Naive thymus-derived CD4-positive, alpha-beta T cell (primary cell): ENCODE results near the gene C3orf49. TPM values are rescaled to one million over a fixed set of nuclear protein-coding genes. Genes with fewer than 3 reads are reported as not detected.

Source experiments
- ATAC-seq: fragments of 150-1000 bp; cut with Tn5 transposase; 2 replicates; pipeline ENCODE4 v1.10.0; 2021; ENCODE audit warnings: mild to moderate bottlenecking, moderate library complexity
- CTCF ChIA-PET: fragments of 350-600 bp; sonication (Branson Sonifier 250); formaldehyde crosslinking; loops from one replicate; lab custom pipeline; 2021; ENCODE audit warnings: antibody characterized with exemption; lab: Charles Lee
- POLR2A ChIA-PET: fragments of 350-600 bp; sonication (Branson Sonifier 250); formaldehyde crosslinking; loops from one replicate; lab custom pipeline; 2021; ENCODE audit warnings: antibody characterized with exemption, inconsistent platforms; lab: Charles Lee
- DNase-seq, 9 donors: peaks; one replicate each; pipeline versions ENCODE4 v3.0.0 to v3.0.0-alpha.2; 2020 to 2022; ENCODE audit warnings: mixed read lengths in 1 of 9
- H3K27ac ChIP-seq: one replicate; pipeline ENCODE4 v1.7.0; 2013; ENCODE audit warnings: mild to moderate bottlenecking, low read depth, low read length, moderate library complexity
- H3K27me3 ChIP-seq, 2 donors: one replicate each; pipeline ENCODE4 v1.7.0; 2013; ENCODE audit warnings: low read length in 2 of 2, mild to moderate bottlenecking in 2 of 2, moderate library complexity in 2 of 2; ENCODE audit not compliant: control insufficient read depth in 2 of 2, insufficient read depth in 2 of 2
- H3K36me3 ChIP-seq, 3 experiments: 1 replicate in 2 of 3; 2 replicates in 1 of 3; pipeline ENCODE4 v1.7.0; 2013; ENCODE audit warnings: low read length in 3 of 3, mild to moderate bottlenecking in 3 of 3, moderate library complexity in 1 of 3; ENCODE audit not compliant: insufficient read depth in 3 of 3, control insufficient read depth in 2 of 3
- H3K4me1 ChIP-seq, 2 donors: one replicate each; pipeline ENCODE4 v1.7.0; 2013; ENCODE audit warnings: low read length in 2 of 2, mild to moderate bottlenecking in 2 of 2, moderate library complexity in 1 of 2; ENCODE audit not compliant: control insufficient read depth in 2 of 2, insufficient read depth in 2 of 2
- H3K4me3 ChIP-seq: 2 replicates; pipeline ENCODE4 v1.7.0; 2013; ENCODE audit warnings: mild to moderate bottlenecking, low read length
- H3K9me3 ChIP-seq, 3 experiments: 1 replicate in 2 of 3; 2 replicates in 1 of 3; pipeline ENCODE4 v1.7.0; 2013; ENCODE audit warnings: low read length in 3 of 3; ENCODE audit not compliant: control insufficient read depth in 2 of 3
- H3K27ac Mint-ChIP-seq, 9 donors: one replicate each; pipeline ENCODE4 v1.8.0; 2020 to 2022; ENCODE audit warnings: mixed read lengths in 9 of 9, mild to moderate bottlenecking in 8 of 9, moderate library complexity in 5 of 9, inconsistent platforms in 2 of 9
- H3K27me3 Mint-ChIP-seq, 5 donors: one replicate each; pipeline ENCODE4 v1.8.0; 2021 to 2022; ENCODE audit warnings: mixed read lengths in 5 of 5, mild to moderate bottlenecking in 1 of 5
- H3K36me3 Mint-ChIP-seq, 5 donors: one replicate each; pipeline ENCODE4 v1.8.0; 2020 to 2022; ENCODE audit warnings: mixed read lengths in 5 of 5, mild to moderate bottlenecking in 3 of 5, inconsistent platforms in 1 of 5
- H3K4me1 Mint-ChIP-seq, 7 donors: one replicate each; pipeline ENCODE4 v1.8.0; 2020 to 2022; ENCODE audit warnings: mixed read lengths in 7 of 7, mild to moderate bottlenecking in 3 of 7, inconsistent platforms in 1 of 7
- H3K4me3 Mint-ChIP-seq, 10 donors: one replicate each; pipeline ENCODE4 v1.8.0; 2020 to 2022; ENCODE audit warnings: mild to moderate bottlenecking in 10 of 10, mixed read lengths in 10 of 10, moderate library complexity in 6 of 10, inconsistent platforms in 2 of 10
- H3K9me3 Mint-ChIP-seq, 11 donors: one replicate each; pipeline ENCODE4 v1.8.0; 2020 to 2022; ENCODE audit warnings: mixed read lengths in 11 of 11, mild to moderate bottlenecking in 4 of 11, inconsistent platforms in 1 of 11, moderate library complexity in 1 of 11
- intact Hi-C, 2 donors: fragments of 100-400 bp; cut with micrococcal nuclease; formaldehyde crosslinking; loops; one replicate each; pipeline ENCODE4 v1.15.1; 2023
- polyA plus RNA-seq, 2 donors: library from polyadenylated mRNA; unstranded; fragments of 300-500 nt; fragmentation: Illumina TruSeq; gene quantifications; one replicate each; pipeline ENCODE4 v1.2.3, GENCODE V29; 2021
- total RNA-seq, 6 experiments: library from RNA in 5 of 6; stranded (reverse) in 5 of 6; gene quantifications; 1 replicate in 5 of 6; 2 replicates in 1 of 6; pipeline ENCODE4 v1.2.3 and lab custom pipeline; 2021 to 2026

The C3orf49 gene
- total and polyA plus RNA-seq, 7 experiments from 2014 or later = not detected

- Mint-ChIP-seq H3K27me3 (no peaks in the 10 kb centered on the region), H3K27ac (no peak overlapping the region), H3K4me3 (no peak overlapping the region), H3K9me3 (no peaks in the 10 kb centered on the region), H3K36me3 (peaks cover 0 to 10% (median 4%) of the 10 kb centered on the region in 5 donors), H3K4me1 (peaks cover 0 to 5% (median 0%) of the 10 kb centered on the region in 7 donors)
- Histone ChIP-seq H3K27me3 (no peaks in the 10 kb centered on the region), H3K27ac (no peak overlapping the region), H3K4me3 (no peak overlapping the region), H3K9me3 (no peaks in the 10 kb centered on the region), H3K36me3 (no peaks in the 10 kb centered on the region), H3K4me1 (no peaks in the 10 kb centered on the region)
- ATAC-seq (peak; percentile 80), DNase-seq (peak; percentile 15 to 69 (median 50))
- intact Hi-C loops = loop anchor here (1.0 kb wide), 2 partner anchors 94 to 467 kb away; partner anchors contain the start of gene SCAANT1 (in 1 of the 2)
- ChIA-PET POLR2A (no interaction called here), CTCF (interaction anchor here (0.7 to 2.3 kb wide), 6 partner anchors 13 to 1617 kb away, joined by 3 to 7 read pairs (median 5); no protein-coding TSS in a partner anchor)
Observed at GRCh38 chr3:63818282-63819150, 583 bp upstream of the C3orf49 start.

DNA sequence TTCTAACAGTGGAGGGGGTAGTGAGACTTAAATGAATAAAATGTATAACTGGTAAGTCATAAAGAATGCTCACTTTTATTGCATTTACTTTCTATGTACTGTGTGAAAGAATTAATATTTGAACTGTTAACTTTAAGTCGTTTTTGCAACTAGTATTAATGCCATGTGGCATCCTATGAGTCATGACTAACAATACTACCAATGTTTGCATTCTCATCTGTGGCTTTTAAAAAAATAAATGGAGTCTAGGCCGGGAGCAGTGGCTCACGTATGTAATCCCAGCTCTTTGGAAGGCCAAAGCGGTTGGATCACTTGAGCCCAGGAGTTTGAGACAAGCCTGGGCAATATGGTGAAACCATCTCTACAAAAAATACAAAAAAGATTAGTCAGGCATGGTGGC lies 5.2 kb downstream of the C3orf49 start:
- Mint-ChIP-seq H3K4me1 (no peaks in the 10 kb centered on the region), H3K4me3 (no peak overlapping the region), H3K36me3 (peaks cover 0 to 12% (median 3%) of the 10 kb centered on the region in 5 donors), H3K27ac (no peak overlapping the region), H3K27me3 (no peaks in the 10 kb centered on the region), H3K9me3 (no peaks in the 10 kb centered on the region)
- no peaks in the 10 kb centered on the region for H3K27me3 ChIP-seq
- no peak overlapping the region for H3K4me3 ChIP-seq
- no peaks in the 10 kb centered on the region for H3K4me1 ChIP-seq
- intact Hi-C loops = no loop called here
- ChIA-PET POLR2A (no interaction called here), CTCF (no interaction called here)
- no peaks in the 10 kb centered on the region for H3K9me3 ChIP-seq
- peaks cover 0 to 5% (median 0%) of the 10 kb centered on the region in 3 experiments for H3K36me3 ChIP-seq
- no peak overlapping the region for H3K27ac ChIP-seq
- DNase-seq = no peak
- no peak for ATAC-seq

DNA sequence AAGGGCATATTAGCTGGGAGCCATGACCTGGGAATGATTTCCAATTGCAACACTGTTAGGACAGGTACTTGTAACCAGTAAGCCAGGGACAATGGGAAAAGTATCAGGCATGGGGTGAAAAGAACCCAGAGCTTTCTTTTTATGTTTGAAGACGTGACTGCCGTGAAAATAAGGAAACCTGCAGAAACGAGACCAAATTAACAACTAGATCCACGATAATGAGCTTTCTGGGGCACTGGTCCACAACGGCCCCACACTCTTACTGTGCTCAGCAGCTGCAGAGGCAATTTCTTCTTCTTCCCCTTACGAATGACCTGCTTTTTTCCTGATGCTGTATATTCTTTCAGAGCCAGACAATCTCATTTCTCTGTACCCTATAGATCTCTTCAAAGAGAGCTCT lies 11.4 kb downstream of the C3orf49 start:
- Histone ChIP-seq H3K4me1 (no peaks in the 10 kb centered on the region), H3K4me3 (no peak overlapping the region), H3K27me3 (no peaks in the 10 kb centered on the region), H3K36me3 (peaks cover 0 to 29% (median 5%) of the 10 kb centered on the region in 3 experiments), H3K9me3 (no peaks in the 10 kb centered on the region), H3K27ac (no peak overlapping the region)
- H3K9me3 Mint-ChIP-seq = no peaks in the 10 kb centered on the region
- POLR2A ChIA-PET = no interaction called here
- no peak overlapping the region for H3K4me3 Mint-ChIP-seq
- no peak overlapping the region for H3K27ac Mint-ChIP-seq
- CTCF ChIA-PET = no interaction called here
- no peaks in the 10 kb centered on the region for H3K27me3 Mint-ChIP-seq
- intact Hi-C loops = no loop called here
- no peaks in the 10 kb centered on the region for H3K4me1 Mint-ChIP-seq
- ATAC-seq (no peak), DNase-seq (no peak)
- peaks cover 5 to 39% (median 19%) of the 10 kb centered on the region in 5 donors for H3K36me3 Mint-ChIP-seq

DNA sequence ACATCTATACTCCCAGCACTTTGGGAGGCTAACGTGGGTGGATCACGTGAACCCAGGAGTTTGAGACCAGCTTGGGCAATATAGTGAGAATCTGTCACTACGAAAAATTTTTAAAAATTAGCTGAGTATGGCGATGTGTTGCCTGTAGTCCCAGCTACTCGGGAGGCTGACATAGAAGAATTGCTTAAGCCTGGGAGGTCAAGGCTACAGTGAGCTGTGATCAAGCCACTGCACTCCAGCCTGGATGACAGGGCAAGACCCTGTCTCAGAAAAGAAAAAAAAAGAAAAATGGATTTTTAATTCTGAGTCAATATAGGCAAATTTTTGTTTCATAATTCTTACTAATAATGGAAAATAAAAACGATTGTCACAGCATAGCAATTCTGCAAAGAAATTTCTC lies 13.3 kb downstream of the C3orf49 start:
- Mint-ChIP-seq H3K27ac (no peak overlapping the region), H3K4me3 (no peak overlapping the region), H3K36me3 (peaks cover 2 to 42% (median 22%) of the 10 kb centered on the region in 5 donors), H3K27me3 (no peaks in the 10 kb centered on the region), H3K4me1 (no peaks in the 10 kb centered on the region), H3K9me3 (no peaks in the 10 kb centered on the region)
- Histone ChIP-seq H3K27ac (no peak overlapping the region), H3K4me1 (no peaks in the 10 kb centered on the region), H3K27me3 (no peaks in the 10 kb centered on the region), H3K4me3 (no peak overlapping the region), H3K9me3 (no peaks in the 10 kb centered on the region), H3K36me3 (peaks cover 0 to 29% (median 5%) of the 10 kb centered on the region in 3 experiments)
- POLR2A ChIA-PET = no interaction called here
- DNase-seq (no peak), ATAC-seq (no peak)
- intact Hi-C loops = no loop called here
- CTCF ChIA-PET = interaction anchor here (0.7 to 1.7 kb wide), 2 partner anchors 14 to 482 kb away, joined by 3 to 6 read pairs; partner anchors contain the start of gene C3orf49

- ChIA-PET POLR2A (no interaction called here), CTCF (no interaction called here)
- H3K27ac Mint-ChIP-seq = peak overlapping the region in 1 of 9 donors; percentile 32
- ATAC-seq = no peak
- Histone ChIP-seq H3K9me3 (no peaks in the 10 kb centered on the region), H3K4me1 (no peaks in the 10 kb centered on the region), H3K4me3 (no peak overlapping the region), H3K27me3 (no peaks in the 10 kb centered on the region), H3K27ac (no peak overlapping the region), H3K36me3 (no peaks in the 10 kb centered on the region)
- H3K9me3 Mint-ChIP-seq = peaks cover 0 to 5% (median 0%) of the 10 kb centered on the region in 11 donors
- peaks cover 4 to 19% (median 9%) of the 10 kb centered on the region in 7 donors for H3K4me1 Mint-ChIP-seq
- intact Hi-C loops = no loop called here
- no peaks in the 10 kb centered on the region for H3K27me3 Mint-ChIP-seq
- no peak overlapping the region for H3K4me3 Mint-ChIP-seq
- DNase-seq = no peak
- H3K36me3 Mint-ChIP-seq = peaks cover 0 to 25% (median 18%) of the 10 kb centered on the region in 5 donors
Observed at GRCh38 chr3:63841704-63842103, 22.6 kb downstream of the C3orf49 start.

- Histone ChIP-seq H3K27ac (no peak overlapping the region), H3K4me1 (no peaks in the 10 kb centered on the region), H3K4me3 (no peak overlapping the region), H3K36me3 (no peaks in the 10 kb centered on the region), H3K27me3 (no peaks in the 10 kb centered on the region), H3K9me3 (no peaks in the 10 kb centered on the region)
- Mint-ChIP-seq H3K36me3 (peaks cover 0 to 23% (median 18%) of the 10 kb centered on the region in 5 donors), H3K4me3 (no peak overlapping the region), H3K4me1 (peaks cover 4 to 19% (median 9%) of the 10 kb centered on the region in 7 donors), H3K27me3 (no peaks in the 10 kb centered on the region), H3K27ac (peak overlapping the region in 1 of 9 donors; percentile 32), H3K9me3 (peaks cover 0 to 5% (median 0%) of the 10 kb centered on the region in 11 donors)
- ATAC-seq (no peak), DNase-seq (no peak)
- CTCF ChIA-PET = no interaction called here
- intact Hi-C loops = no loop called here
- POLR2A ChIA-PET = no interaction called here
Observed at GRCh38 chr3:63842127-63842526, 23.0 kb downstream of the C3orf49 start.
